SJCRH30 (cell line): ENCODE data around the gene HORMAD1. TPM values are rescaled to one million over a fixed set of nuclear protein-coding genes. Genes with fewer than 3 reads are reported as not detected.
A peak's percentile ranks its signal among the peaks of the same experiment; 100 is the strongest.
"Not testable (repeated sequence)": the region's sequence is repeated elsewhere in the genome, so short reads cannot be mapped to it uniquely, and the experiment has no call there.

Source experiments
- DNase-seq, 2 experiments: peaks; one replicate each; pipeline ENCODE4 v3.0.0-alpha.2; 2015 to 2020
- H3K27ac ChIP-seq: fragments of 250-450 bp; sonication (Bioruptor Pico); 2 replicates; pipeline ENCODE4 v1.5.1; 2020; ENCODE audit warnings: mild to moderate bottlenecking, moderate library complexity
- H3K27me3 ChIP-seq: fragments of 250-450 bp; sonication (Bioruptor Pico); 2 replicates; pipeline ENCODE4 v1.5.1; 2020; ENCODE audit warnings: mild to moderate bottlenecking, moderate library complexity
- H3K36me3 ChIP-seq: fragments of 250-450 bp; sonication (Bioruptor Pico); 2 replicates; pipeline ENCODE4 v1.5.1; 2020; ENCODE audit warnings: mild to moderate bottlenecking, moderate library complexity
- H3K4me1 ChIP-seq: fragments of 250-450 bp; sonication (Bioruptor Pico); 2 replicates; pipeline ENCODE4 v1.5.1; 2020; ENCODE audit warnings: mild to moderate bottlenecking, moderate library complexity
- H3K4me3 ChIP-seq: fragments of 250-450 bp; sonication (Bioruptor Pico); 2 replicates; pipeline ENCODE4 v1.5.1; 2020; ENCODE audit warnings: mild to moderate bottlenecking, moderate library complexity
- H3K9me3 ChIP-seq: fragments of 250-450 bp; sonication (Bioruptor Pico); replicated peaks from 2 replicates; pipeline ENCODE4 v1.5.1; 2020; ENCODE audit warnings: mild to moderate bottlenecking, moderate library complexity
- total RNA-seq: library from RNA; depleted of rRNA; stranded (reverse); fragments of >200 nt; shearing (Covaris generic); gene quantifications from 2 replicates; pipeline ENCODE4 v1.2.3, GENCODE V29; 2014; rRNA removed

The HORMAD1 gene, protein sequence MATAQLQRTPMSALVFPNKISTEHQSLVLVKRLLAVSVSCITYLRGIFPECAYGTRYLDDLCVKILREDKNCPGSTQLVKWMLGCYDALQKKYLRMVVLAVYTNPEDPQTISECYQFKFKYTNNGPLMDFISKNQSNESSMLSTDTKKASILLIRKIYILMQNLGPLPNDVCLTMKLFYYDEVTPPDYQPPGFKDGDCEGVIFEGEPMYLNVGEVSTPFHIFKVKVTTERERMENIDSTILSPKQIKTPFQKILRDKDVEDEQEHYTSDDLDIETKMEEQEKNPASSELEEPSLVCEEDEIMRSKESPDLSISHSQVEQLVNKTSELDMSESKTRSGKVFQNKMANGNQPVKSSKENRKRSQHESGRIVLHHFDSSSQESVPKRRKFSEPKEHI
- 0.36 TPM in 1 of 2 replicates, not detected in the other for total RNA-seq

DNA sequence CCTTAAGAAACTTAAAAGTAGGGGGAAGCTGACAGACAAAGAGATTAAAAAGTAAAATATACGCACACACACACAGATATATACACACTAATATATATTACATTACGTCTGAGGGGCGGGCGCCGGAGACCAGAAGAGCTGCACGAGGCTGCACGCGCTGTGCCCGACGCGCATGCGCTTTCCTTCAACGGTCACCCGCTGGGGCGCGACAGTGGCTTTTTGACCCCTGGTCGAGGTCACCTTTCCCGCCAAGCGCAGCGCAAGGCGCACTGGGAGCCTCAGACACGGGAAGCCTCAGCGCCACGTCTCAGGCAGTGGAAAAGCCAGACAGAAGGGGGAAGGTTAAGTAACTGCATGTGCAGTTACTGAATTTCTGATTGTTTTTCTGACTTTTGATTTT is at the start of gene HORMAD1:
Gene HORMAD1 (minus strand): TSS at position 193 of the 400 bp plus-strand sequence. CDS start 1,390 bp downstream, outside the sequence.
- H3K36me3 ChIP-seq = no peaks in the 10 kb centered on the region
- no peak for DNase-seq
- no peaks in the 10 kb centered on the region for H3K9me3 ChIP-seq
- H3K4me1 ChIP-seq = no peaks in the 10 kb centered on the region
- no peak within 1 kb of the TSS for H3K4me3 ChIP-seq
- H3K27ac ChIP-seq = no peak within 1 kb of the TSS
- H3K27me3 ChIP-seq = no peaks in the 10 kb centered on the region

GRCh38 chr1:150767704-150768103 is 47.0 kb upstream of the HORMAD1 start:
- H3K4me1 ChIP-seq = peaks cover 14% of the 10 kb centered on the region; the same call in 1 of the 2 replicates
- not testable (repeated sequence) for H3K27me3 ChIP-seq, H3K36me3 ChIP-seq, H3K9me3 ChIP-seq, H3K27ac ChIP-seq, DNase-seq, H3K4me3 ChIP-seq

- DNase-seq, H3K36me3 ChIP-seq, H3K9me3 ChIP-seq, H3K27me3 ChIP-seq: not testable (repeated sequence)
- H3K4me3 ChIP-seq = peak overlapping the region; percentile 53
- H3K27ac ChIP-seq = peak overlapping the region; percentile 93
- peaks cover 17% of the 10 kb centered on the region; the same call in 1 of the 2 replicates for H3K4me1 ChIP-seq
Measured at GRCh38 chr1:150765977-150766301, 45.2 kb upstream of the HORMAD1 start.

DNA sequence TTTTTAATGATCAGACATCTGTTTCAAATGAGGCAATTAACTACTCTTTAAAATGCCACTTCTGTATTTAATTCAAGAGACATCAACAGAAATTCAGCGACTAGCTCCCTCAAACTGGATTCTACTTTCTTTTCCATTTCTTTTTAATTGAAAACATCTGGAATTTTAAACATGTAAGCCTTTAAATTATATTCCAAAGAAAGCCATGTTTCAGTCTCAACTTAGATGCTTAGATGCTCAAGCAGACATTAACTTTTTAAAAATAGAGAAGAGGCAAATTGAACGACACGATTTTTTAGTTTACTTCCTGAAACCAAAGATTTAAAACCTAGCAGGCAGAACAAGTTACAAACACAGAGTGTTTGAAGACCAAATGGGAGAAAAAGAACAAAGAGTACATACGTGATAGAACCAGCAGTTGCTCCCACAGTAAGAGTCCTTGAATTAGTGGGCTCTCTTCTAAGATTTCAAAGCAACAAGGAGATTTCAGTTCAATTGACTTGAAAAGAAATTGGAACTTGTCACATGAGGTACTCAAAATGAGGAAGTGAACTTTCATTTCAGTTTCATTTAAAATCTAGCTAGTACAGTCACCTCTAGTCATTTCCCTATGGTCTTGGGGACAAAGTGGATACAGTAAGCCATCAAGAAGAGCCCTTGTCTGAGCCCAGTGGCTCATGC is 44.7 kb upstream of the HORMAD1 start, which contains the start of gene CTSS:
Gene CTSS (minus strand): TSS at position 483 of the 681 bp plus-strand sequence. CDS start 1,015 bp downstream, outside the sequence.
- peaks cover 14% of the 10 kb centered on the region; the same call in 1 of the 2 replicates for H3K4me1 ChIP-seq
- no peaks in the 10 kb centered on the region for H3K36me3 ChIP-seq
- no peaks in the 10 kb centered on the region; the same call in 1 of the 2 replicates for H3K9me3 ChIP-seq
- H3K27me3 ChIP-seq = no peaks in the 10 kb centered on the region
- H3K27ac ChIP-seq = peak within 1 kb of the TSS; percentile 93
- DNase-seq = peak in 1 of 2 experiments; percentile 47
- peak within 1 kb of the TSS; percentile 53 for H3K4me3 ChIP-seq

- Histone ChIP-seq H3K4me3 (peak overlapping the region; percentile 53), H3K27me3 (no peaks in the 10 kb centered on the region), H3K27ac (peak overlapping the region; percentile 93), H3K9me3 (no peaks in the 10 kb centered on the region; the same call in 1 of the 2 replicates), H3K36me3 (no peaks in the 10 kb centered on the region), H3K4me1 (peaks cover 14% of the 10 kb centered on the region; the same call in 1 of the 2 replicates)
- DNase-seq = peak; percentile 45 to 75
Measured at GRCh38 chr1:150764617-150765101, 44.0 kb upstream of the HORMAD1 start.

- H3K9me3 ChIP-seq = no peaks in the 10 kb centered on the region; the same call in 1 of the 2 replicates
- H3K36me3 ChIP-seq = no peaks in the 10 kb centered on the region
- no peak overlapping the region for H3K4me3 ChIP-seq
- no peak for DNase-seq
- peaks cover 14% of the 10 kb centered on the region; the same call in 1 of the 2 replicates for H3K4me1 ChIP-seq
- no peak overlapping the region for H3K27ac ChIP-seq
- no peaks in the 10 kb centered on the region for H3K27me3 ChIP-seq
Measured at GRCh38 chr1:150763018-150763417, 42.3 kb upstream of the HORMAD1 start.

- peaks cover 14% of the 10 kb centered on the region; the same call in 1 of the 2 replicates for H3K4me1 ChIP-seq
- no peaks in the 10 kb centered on the region for H3K36me3 ChIP-seq
- H3K9me3 ChIP-seq = no peaks in the 10 kb centered on the region; the same call in 1 of the 2 replicates
- H3K27me3 ChIP-seq = no peaks in the 10 kb centered on the region
- H3K27ac ChIP-seq = no peak overlapping the region
- no peak for DNase-seq
- H3K4me3 ChIP-seq = no peak overlapping the region
Measured at GRCh38 chr1:150762552-150762951, 41.9 kb upstream of the HORMAD1 start.

DNA sequence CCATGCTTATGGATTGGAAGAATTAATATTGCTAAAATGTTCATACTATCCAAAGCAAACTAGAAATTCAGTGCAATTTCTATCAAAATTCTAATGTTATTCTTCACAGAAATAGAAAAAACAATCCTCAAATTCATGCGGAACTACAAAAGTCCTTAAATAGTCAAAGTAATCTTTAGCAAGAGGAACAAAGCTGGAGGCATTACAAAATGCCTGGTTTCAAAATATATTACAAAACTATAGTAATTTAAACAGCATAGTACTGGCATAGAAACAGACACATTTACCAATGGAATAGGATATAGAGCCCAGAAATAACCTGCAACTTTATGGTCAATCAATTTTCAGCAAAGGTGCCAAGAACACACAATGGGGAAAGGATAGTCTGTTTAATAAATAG is 41.1 kb upstream of the HORMAD1 start:
- H3K4me3 ChIP-seq = no peak overlapping the region
- no peaks in the 10 kb centered on the region for H3K36me3 ChIP-seq
- H3K9me3 ChIP-seq = no peaks in the 10 kb centered on the region; the same call in 1 of the 2 replicates
- H3K4me1 ChIP-seq = peaks cover 14% of the 10 kb centered on the region; the same call in 1 of the 2 replicates
- H3K27me3 ChIP-seq = no peaks in the 10 kb centered on the region
- no peak for DNase-seq
- no peak overlapping the region for H3K27ac ChIP-seq

GRCh38 chr1:150760013-150760412 is 39.3 kb upstream of the HORMAD1 start:
- 0 out of 2 replicates have a peak, but pooled peaks cover 1% of the 10 kb centered on the region for H3K36me3 ChIP-seq
- no peak for DNase-seq
- no peaks in the 10 kb centered on the region for H3K27me3 ChIP-seq
- H3K27ac ChIP-seq = no peak overlapping the region
- H3K4me1 ChIP-seq = peaks cover 12% of the 10 kb centered on the region; the same call in 1 of the 2 replicates
- no peak overlapping the region for H3K4me3 ChIP-seq
- H3K9me3 ChIP-seq = no peaks in the 10 kb centered on the region; the same call in 1 of the 2 replicates

- Histone ChIP-seq H3K4me3 (no peak overlapping the region), H3K4me1 (no peaks in the 10 kb centered on the region), H3K27me3 (no peaks in the 10 kb centered on the region), H3K27ac (no peak overlapping the region), H3K36me3 (0 out of 2 replicates have a peak, but pooled peaks cover 4% of the 10 kb centered on the region), H3K9me3 (no peaks in the 10 kb centered on the region)
- no peak for DNase-seq
Measured at GRCh38 chr1:150753416-150753815, 32.7 kb upstream of the HORMAD1 start.

DNA sequence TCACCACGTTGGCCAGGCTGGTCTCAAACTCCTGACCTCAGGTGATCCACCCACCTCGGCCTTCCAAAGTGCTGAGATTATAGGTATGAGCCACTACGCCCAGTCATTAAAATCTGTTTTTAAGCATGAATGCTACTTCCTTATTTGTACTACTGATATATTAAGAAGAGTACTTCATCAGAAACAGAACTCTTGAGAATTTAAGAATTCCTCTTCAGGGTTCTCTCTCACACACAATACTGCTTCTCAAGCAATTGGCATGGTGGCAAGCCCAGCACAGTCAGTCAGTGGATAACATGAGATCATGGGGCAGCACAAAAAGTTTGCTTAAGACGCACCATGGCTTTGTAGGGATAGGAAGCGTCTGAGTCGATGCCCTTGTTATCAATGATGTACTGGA is 30.7 kb upstream of the HORMAD1 start:
- H3K27me3 ChIP-seq = no peaks in the 10 kb centered on the region
- no peak overlapping the region for H3K4me3 ChIP-seq
- H3K36me3 ChIP-seq = peaks cover 4% of the 10 kb centered on the region; the same call in 1 of the 2 replicates
- no peak overlapping the region for H3K27ac ChIP-seq
- no peaks in the 10 kb centered on the region for H3K4me1 ChIP-seq
- no peak for DNase-seq
- H3K9me3 ChIP-seq = no peaks in the 10 kb centered on the region

- no peaks in the 10 kb centered on the region for H3K27me3 ChIP-seq
- no peak for DNase-seq
- no peak overlapping the region for H3K27ac ChIP-seq
- H3K36me3 ChIP-seq = peaks cover under 1% of the 10 kb centered on the region; the same call in 1 of the 2 replicates
- no peak overlapping the region for H3K4me3 ChIP-seq
- H3K9me3 ChIP-seq = no peaks in the 10 kb centered on the region
- H3K4me1 ChIP-seq = no peaks in the 10 kb centered on the region
Measured at GRCh38 chr1:150749720-150750311, 29.1 kb upstream of the HORMAD1 start.

GRCh38 chr1:150748878-150749719 is 28.4 kb upstream of the HORMAD1 start:
- no peak for DNase-seq
- Histone ChIP-seq H3K36me3 (no peaks in the 10 kb centered on the region; the same call in 1 of the 2 replicates), H3K27me3 (no peaks in the 10 kb centered on the region), H3K27ac (no peak overlapping the region), H3K9me3 (no peaks in the 10 kb centered on the region), H3K4me3 (no peak overlapping the region), H3K4me1 (no peaks in the 10 kb centered on the region)
